ENCODE data around the gene ABCG4.
"Not testable (repeated sequence)": the region's sequence is repeated elsewhere in the genome, so short reads cannot be mapped to it uniquely, and the experiment has no call there.

The ABCG4 gene

GRCh38 chr11:119154178-119154577 is 5.3 kb downstream of the ABCG4 start:
- no peak for DNase-seq (ENCODE audit: low read depth)

- no peak for DNase-seq (ENCODE audit: low read depth)
These were observed 7.1 kb downstream of the ABCG4 start for GRCh38 chr11:119155733-119156492.

GRCh38 chr11:119156496-119156895 is 7.6 kb downstream of the ABCG4 start:
- DNase-seq (ENCODE audit: low read depth): no peak

- DNase-seq (ENCODE audit: low read depth): no peak
These were observed 8.2 kb downstream of the ABCG4 start for GRCh38 chr11:119157063-119157462.

GRCh38 chr11:119158467-119158866 is 9.6 kb downstream of the ABCG4 start:
- DNase-seq (ENCODE audit: low read depth): no peak

GRCh38 chr11:119160151-119160550 is 11.3 kb downstream of the ABCG4 start:
- DNase-seq (ENCODE audit: low read depth): no peak

GRCh38 chr11:119161871-119162270 is 13.0 kb downstream of the ABCG4 start:
- no peak for DNase-seq (ENCODE audit: low read depth)

- no peak for DNase-seq (ENCODE audit: low read depth)
These were observed 17.7 kb downstream of the ABCG4 start for GRCh38 chr11:119166368-119167076.

- not testable (repeated sequence) for DNase-seq (ENCODE audit: low read depth)
These were observed 18.2 kb downstream of the ABCG4 start for GRCh38 chr11:119167077-119167458.

- no peak for DNase-seq (ENCODE audit: low read depth)
These were observed 19.1 kb downstream of the ABCG4 start for GRCh38 chr11:119167933-119168332.

GRCh38 chr11:119168471-119169281 is 19.8 kb downstream of the ABCG4 start, which contains the start of gene NLRX1:
TSS of gene NLRX1 (plus strand) at chr11:119168725. CDS start at chr11:119171404, 2,679 bp downstream.
- DNase-seq (ENCODE audit: low read depth): peak; percentile 69

GRCh38 chr11:119169282-119169719 is 20.4 kb downstream of the ABCG4 start:
- DNase-seq (ENCODE audit: low read depth): no peak

- no peak for DNase-seq (ENCODE audit: low read depth)
These were observed 23.7 kb downstream of the ABCG4 start for GRCh38 chr11:119172513-119172912.

- no peak for DNase-seq (ENCODE audit: low read depth)
These were observed 24.6 kb downstream of the ABCG4 start for GRCh38 chr11:119173453-119173852.

- DNase-seq (ENCODE audit: low read depth): no peak
These were observed 26.7 kb downstream of the ABCG4 start for GRCh38 chr11:119175493-119176077.

- DNase-seq (ENCODE audit: low read depth): no peak
These were observed 29.4 kb downstream of the ABCG4 start for GRCh38 chr11:119178166-119178680.

GRCh38 chr11:119179342-119179741 is 30.5 kb downstream of the ABCG4 start:
- no peak for DNase-seq (ENCODE audit: low read depth)

GRCh38 chr11:119179983-119180382 is 31.1 kb downstream of the ABCG4 start:
- no peak for DNase-seq (ENCODE audit: low read depth)

GRCh38 chr11:119180729-119181676 is 32.2 kb downstream of the ABCG4 start:
- DNase-seq (ENCODE audit: low read depth): no peak

- DNase-seq (ENCODE audit: low read depth): no peak
These were observed 33.0 kb downstream of the ABCG4 start for GRCh38 chr11:119181677-119182412.

All from stromal cell of bone marrow (primary cell).